HG03469 (cell line): ENCODE results near the gene GPC1.

Experiments used
- ATAC-seq: cut with Tn5 transposase; IDR thresholded peaks from one replicate; pipeline ENCODE4 v1.9.1; 2021; ENCODE audit warnings: mild to moderate bottlenecking, moderate library complexity, moderate number of reproducible peaks; ENCODE audit not compliant: unreplicated experiment

Gene GPC1

DNA sequence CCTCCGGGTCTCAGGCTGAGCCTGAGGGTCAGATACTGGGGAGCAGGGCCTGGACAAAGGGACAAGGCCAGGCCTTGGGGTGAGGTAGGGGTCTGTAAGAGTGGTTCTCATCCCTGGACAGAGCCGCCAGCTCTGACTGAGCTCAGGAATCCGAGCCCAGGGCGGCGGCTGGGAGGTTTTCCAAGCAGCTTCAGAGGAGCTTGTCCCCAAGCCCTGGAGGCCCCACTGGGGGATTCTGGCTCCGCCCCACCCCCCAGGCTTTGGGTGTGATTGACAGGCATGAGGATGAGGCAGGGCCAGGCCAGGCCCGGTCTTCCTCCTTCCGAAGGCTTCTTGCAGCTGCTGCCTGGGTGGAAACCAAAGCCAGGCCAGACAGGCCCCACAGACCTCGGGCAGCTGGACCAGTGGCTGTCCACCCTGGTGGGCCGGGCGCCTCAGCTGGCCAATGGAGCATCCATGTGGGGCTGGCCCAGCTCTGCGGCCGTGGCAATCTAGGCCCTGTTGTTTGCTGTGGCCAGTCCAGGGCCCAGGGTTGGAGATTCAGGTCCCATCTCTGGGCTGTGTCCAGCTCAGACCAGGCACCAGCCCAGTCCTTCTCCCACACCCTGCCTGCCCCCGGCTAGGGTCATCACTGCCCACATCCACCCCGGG is 23.1 kb upstream of the GPC1 start:
- no peak for ATAC-seq

DNA sequence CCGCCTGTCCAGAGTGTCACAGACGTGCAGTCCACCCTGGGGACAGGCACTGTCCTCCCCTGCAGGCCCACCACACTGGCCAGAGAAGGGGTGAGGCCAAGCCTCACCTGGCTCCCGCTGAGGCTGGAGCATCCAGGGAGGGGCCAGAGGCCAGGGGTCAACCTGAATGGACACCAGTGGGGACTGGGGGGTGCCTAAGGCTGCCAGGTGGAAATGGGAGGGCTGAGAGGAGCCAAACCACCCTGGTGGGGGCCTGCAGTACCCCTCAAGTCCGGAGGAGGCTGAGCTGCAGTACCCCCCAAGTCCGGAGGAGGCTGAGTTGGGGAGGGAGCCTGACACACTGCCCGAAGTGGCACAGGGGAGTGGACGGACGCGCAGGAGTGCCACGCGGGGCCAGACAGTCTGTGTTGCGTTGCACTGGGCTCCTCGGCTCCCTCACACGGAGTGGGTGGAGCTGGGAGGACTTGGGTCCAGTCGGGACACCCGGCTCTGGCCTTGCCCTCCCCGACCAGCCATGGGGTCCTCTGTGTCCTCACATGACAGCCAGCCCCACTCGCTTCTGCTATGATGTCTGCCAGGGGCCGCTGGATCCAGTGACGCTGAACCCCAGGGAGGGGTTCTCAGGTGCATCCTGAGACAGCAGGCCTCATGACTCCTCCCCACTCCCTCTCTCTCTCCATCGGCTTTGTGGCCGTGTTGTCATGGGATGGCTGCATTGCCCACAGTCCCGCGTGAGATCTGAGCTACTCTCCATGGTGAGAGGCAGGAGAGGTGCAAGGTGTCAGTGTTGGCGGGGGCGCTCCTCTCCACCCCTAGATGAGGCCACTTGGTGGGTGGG is 22.3 kb upstream of the GPC1 start:
- ATAC-seq: no peak

DNA sequence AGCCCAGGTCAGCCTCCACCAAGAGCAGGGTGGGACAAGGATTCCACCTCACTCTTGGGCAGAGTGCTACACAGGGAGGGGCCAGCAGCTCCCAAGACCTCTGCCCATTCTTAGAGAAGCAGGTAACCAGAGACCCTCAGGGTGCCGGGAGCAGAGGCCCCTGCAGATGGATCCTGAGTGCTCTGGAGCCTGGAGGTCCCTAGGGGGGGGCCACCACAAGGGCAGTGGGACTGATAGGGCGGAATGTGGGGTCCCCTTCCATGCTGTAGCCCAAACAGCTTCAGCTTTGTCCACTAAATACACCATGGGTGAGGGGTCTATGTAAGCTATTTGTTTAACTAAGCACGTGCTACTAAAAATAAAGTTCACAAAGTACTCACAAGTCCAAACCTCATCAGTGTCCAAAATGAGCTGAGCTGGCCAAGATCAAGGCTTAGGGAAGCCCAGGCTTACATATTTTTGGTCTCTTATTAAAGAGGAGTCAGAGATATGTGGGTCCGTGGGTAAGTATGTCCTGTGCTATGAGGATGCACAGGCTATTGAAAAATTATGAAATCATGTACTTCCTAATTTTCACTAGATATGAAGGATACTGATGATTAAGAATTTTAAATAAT is 21.5 kb upstream of the GPC1 start:
- no peak for ATAC-seq

DNA sequence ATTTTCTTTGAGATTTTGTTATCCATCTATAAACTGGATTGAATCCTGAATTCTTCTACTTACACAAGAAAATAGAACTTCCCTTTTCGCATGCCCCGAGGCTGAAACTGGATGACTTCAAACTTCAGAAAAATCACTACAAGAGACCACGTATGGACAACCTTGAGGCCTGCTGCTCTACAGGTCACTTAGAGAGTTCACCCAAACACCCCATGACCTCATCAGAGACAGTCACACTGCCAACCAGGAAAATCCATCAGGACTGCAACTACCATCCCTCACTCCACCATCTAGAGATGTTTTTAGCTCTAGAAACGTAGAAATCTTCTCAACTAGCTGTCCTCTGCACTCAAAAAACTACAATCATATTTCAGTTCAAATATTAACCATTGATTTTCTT is 18.6 kb upstream of the GPC1 start:
- ATAC-seq: no peak

DNA sequence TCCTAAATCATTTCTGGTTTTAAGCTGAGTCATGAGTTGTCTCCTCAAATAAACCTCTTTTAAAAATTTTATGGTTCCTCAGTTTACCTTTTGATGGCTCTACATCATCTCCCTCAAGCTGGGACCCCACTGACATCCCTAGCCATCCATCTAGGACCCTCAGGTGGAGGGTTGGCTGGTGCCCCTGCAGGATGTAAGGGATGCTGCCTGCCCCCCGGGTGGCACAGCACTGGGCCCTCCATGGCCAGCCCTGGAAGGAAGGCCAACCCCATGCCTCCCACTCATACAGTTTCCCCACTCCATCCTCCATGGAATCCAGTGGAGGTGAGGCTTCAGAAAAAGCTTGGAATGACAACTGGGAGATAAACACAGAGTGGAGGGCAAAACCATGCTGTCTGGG is 17.2 kb upstream of the GPC1 start:
- ATAC-seq: no peak

DNA sequence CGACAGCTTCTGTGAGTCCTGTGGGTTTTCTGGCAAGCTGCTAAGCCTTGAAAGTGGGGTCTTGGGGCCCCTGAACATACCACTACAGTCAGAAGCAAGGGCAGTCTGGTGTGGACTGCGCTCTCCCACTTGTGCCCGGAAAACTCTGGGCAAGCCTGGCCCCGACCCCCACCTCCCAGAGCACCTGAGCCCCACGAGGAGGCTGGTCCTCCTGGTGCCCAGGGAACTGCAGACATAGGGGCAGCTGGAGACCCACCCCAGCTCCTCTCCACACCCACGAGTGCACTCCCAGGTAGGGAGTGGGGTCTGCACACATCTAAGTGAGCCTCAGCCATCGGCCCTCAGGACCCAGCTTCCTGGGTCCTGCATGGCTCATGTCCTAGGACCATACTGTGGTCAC is 16.2 kb upstream of the GPC1 start:
- no peak for ATAC-seq

- no peak for ATAC-seq
These were observed 15.7 kb upstream of the GPC1 start for GRCh38 chr2:240419723-240420122.

DNA sequence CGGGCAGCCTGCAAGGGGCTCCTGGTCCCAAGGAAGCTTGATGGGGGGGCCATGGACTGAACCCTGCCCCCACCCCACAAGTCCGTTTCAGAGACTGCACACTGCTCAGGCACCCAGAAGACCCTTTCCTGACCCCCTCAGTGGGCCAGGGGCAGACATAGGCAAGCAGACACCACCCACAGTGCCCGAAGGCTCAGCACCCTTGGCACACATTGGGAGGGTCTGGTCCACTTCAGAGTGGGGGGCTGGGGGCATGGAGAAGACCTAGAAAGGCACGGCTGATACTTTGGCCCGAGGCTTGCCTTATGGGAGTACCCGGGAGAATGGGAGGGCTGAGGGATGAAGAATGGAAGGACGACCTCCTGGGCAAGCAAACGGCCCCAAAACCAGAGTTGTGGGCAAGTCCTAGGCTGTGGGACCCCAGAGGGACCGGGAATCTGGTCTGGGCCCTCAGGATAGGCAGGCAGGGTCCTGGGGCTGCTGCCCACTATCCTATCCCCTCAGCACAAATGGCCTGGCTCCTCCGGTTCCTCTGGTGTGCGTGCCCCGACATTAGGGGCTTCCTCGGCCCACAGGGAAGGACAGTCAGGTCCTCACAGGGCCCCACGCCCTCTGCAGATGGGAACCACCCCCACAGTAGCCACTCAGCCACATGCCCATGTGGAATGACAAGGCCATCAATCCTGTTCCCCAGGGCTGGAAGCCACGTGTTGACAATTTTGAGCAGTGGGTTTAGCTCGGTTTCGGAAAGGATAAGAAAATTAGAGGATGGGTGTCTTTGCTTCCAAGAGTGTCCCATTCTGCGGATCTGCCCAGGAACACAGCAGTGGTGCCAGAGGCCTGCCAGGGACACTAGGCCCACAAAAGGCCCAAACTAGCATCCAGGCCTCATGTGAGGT is 15.0 kb upstream of the GPC1 start:
- no peak for ATAC-seq

DNA sequence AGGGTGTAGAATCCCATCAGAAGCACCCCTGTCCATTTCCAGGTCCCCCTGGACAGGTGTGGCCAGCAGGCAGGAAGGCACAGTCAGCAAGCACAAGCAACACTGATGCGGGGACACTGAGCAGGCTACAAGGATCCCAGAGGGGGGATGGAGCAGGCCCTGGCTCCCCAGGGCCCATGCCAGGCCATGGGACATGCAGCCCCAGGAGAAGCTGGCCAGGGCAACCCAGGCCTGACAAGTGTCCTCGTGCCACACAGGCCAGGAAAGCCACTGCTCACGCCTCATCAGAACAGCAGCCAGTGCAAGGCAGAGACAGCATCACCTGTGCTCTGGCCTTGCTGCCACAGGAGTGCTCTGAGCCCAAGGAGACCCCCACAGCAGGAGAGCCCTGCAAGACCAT is 14.1 kb upstream of the GPC1 start:
- ATAC-seq: no peak

- no peak for ATAC-seq
These were observed 12.7 kb upstream of the GPC1 start for GRCh38 chr2:240422658-240423329.

DNA sequence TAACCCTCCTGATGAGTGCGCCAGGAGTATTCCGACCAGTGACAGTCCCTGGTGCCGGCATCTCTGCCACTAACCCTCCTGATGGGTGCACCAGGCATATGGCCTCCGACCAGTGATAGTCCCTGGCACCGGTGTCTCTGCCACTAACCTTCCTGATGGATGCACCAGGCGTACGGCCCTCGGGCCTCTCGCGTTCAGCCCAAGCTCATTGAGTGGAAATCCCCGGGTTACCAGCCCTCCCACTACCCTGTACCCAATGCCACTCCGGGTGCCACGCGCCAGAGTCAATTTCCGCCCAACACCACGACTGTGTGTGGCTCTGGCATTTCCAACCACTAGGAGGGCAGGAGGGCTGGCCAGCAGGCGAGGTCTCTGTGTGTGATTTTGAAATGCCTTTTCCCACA is 11.7 kb upstream of the GPC1 start:
- no peak for ATAC-seq

GRCh38 chr2:240424341-240425235 is 10.9 kb upstream of the GPC1 start:
- ATAC-seq: no peak

DNA sequence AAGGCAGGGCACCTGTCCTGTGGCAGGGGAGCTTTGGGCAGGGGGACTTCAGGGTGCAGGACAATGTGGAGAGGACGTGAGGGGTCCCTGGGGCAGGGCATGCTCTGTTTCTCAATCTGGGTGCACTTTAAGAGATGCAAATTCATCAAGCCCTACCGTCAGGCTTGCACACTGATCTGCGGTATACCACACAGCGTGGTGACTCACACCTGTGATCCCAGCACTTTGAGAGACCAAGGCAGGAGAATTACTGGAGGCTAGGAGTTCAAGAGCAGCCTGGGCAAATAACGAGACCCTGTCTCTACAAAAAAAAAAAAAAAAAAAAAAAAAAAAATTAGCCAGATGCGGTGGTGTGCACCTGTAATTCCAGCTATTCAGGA is 10.2 kb upstream of the GPC1 start:
- ATAC-seq: no peak

DNA sequence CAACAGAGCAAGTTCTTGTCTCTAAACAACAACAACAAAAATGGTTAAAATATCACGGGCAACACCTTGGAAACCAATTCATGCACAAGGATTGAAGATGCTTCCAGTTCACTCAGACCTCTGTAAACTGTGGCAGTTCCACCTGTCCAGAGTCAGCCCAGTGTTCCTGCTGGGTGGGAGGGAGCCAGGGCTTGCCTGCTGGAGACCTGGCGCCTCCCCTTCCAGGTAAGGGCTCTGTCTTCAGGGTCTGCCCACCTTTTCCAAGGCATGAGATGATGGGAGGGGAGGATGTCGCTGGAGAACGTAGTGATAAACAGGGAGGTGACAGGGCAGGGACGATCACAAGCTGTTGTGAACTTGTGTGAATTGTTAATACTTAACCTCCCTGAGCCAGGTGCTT is 9.8 kb upstream of the GPC1 start:
- ATAC-seq: no peak

- no peak for ATAC-seq
These were observed 8.4 kb upstream of the GPC1 start for GRCh38 chr2:240426845-240427721.

- ATAC-seq: no peak
These were observed 7.7 kb upstream of the GPC1 start for GRCh38 chr2:240427729-240428128.

GRCh38 chr2:240428245-240428644 is 7.2 kb upstream of the GPC1 start:
- no peak for ATAC-seq

GRCh38 chr2:240429341-240429871 is 6.1 kb upstream of the GPC1 start:
- no peak for ATAC-seq
